HG03175 (cell line): ENCODE measurements around the gene SRCAP.
A peak's percentile ranks its signal among the peaks of the same experiment; 100 is the strongest.
"Not testable (repeated sequence)": the region's sequence is repeated elsewhere in the genome, so short reads cannot be mapped to it uniquely, and the experiment has no call there.

Experiments
- ATAC-seq: cut with Tn5 transposase; IDR thresholded peaks from one replicate; pipeline ENCODE4 v1.9.1; 2021; ENCODE audit warnings: mild to moderate bottlenecking, moderate library complexity; ENCODE audit not compliant: unreplicated experiment

Gene SRCAP

GRCh38 chr16:30697264-30698138 is 1.5 kb upstream of the SRCAP start:
- peak; percentile 83 for ATAC-seq

- peak; percentile 68 for ATAC-seq
Measured at GRCh38 chr16:30698139-30698815, 694 bp upstream of the SRCAP start.

GRCh38 chr16:30699615-30700099 is 686 bp downstream of the SRCAP start:
- ATAC-seq, result no peak

GRCh38 chr16:30700491-30700890 is 1.5 kb downstream of the SRCAP start:
- no peak for ATAC-seq

- ATAC-seq, result no peak
Measured at GRCh38 chr16:30700971-30701370, 2.0 kb downstream of the SRCAP start.

GRCh38 chr16:30703071-30703470 is 4.1 kb downstream of the SRCAP start:
- not testable (repeated sequence) for ATAC-seq

GRCh38 chr16:30703971-30704370 is 5.0 kb downstream of the SRCAP start:
- ATAC-seq, result no peak

GRCh38 chr16:30706046-30706445 is 7.1 kb downstream of the SRCAP start:
- ATAC-seq, result no peak

- ATAC-seq, result no peak
Measured at GRCh38 chr16:30710971-30711370, 12.0 kb downstream of the SRCAP start.

- ATAC-seq, result no peak
Measured at GRCh38 chr16:30711712-30712111, 12.7 kb downstream of the SRCAP start.

- ATAC-seq, result no peak
Measured at GRCh38 chr16:30715750-30716445, 16.9 kb downstream of the SRCAP start.

GRCh38 chr16:30720086-30720485 is 21.1 kb downstream of the SRCAP start:
- no peak for ATAC-seq

GRCh38 chr16:30720694-30721093 is 21.7 kb downstream of the SRCAP start:
- ATAC-seq, result no peak

GRCh38 chr16:30721167-30721566 is 22.2 kb downstream of the SRCAP start:
- ATAC-seq, result no peak

GRCh38 chr16:30721606-30722005 is 22.6 kb downstream of the SRCAP start:
- ATAC-seq, result no peak

- no peak for ATAC-seq
Measured at GRCh38 chr16:30722443-30722842, 23.5 kb downstream of the SRCAP start.

GRCh38 chr16:30722916-30723315 is 23.9 kb downstream of the SRCAP start:
- ATAC-seq, result no peak

GRCh38 chr16:30723725-30724355 is 24.9 kb downstream of the SRCAP start:
- no peak for ATAC-seq

GRCh38 chr16:30724641-30725417 is 25.9 kb downstream of the SRCAP start:
- ATAC-seq, result no peak

- no peak for ATAC-seq
Measured at GRCh38 chr16:30725418-30725792, 26.4 kb downstream of the SRCAP start.
